ENCODE results near the gene SLC3A2. TPM values are rescaled to one million over a fixed set of nuclear protein-coding genes. Genes with fewer than 3 reads are reported as not detected.

The SLC3A2 gene
- total and polyA plus RNA-seq, 2 of the 13 experiments (the other 11 are each of a cell fraction or from before 2014, with no cell fraction given): 213 to 226 TPM

- TF ChIP-seq E2F2 (CRISPR knock-in tag; IDR thresholded peaks at IDR 0.05; ENCODE audit: borderline replicate concordance) (no peak), ZNF510 (CRISPR knock-in tag; IDR thresholded peaks at IDR 0.05; ENCODE audit: low read depth) (no peak), ZNF275 (CRISPR knock-in tag; IDR thresholded peaks at IDR 0.05; ENCODE audit: borderline replicate concordance) (no peak), NONO (IDR thresholded peaks at IDR 0.05) (no peak), NONO (CRISPR knock-in tag; conservative IDR thresholded peaks at IDR 0.05) (0 out of 2 replicates have a peak, but pooled peaks have one; percentile 23), ZSCAN29 (CRISPR knock-in tag; conservative IDR thresholded peaks at IDR 0.05) (no peak), KIAA2018 (CRISPR knock-in tag; IDR thresholded peaks at IDR 0.05; ENCODE audit: borderline replicate concordance) (no peak), XRCC5 (optimal IDR thresholded peaks at IDR 0.05; ENCODE audit: low read length) (no peak), NFATC3 (CRISPR knock-in tag; IDR thresholded peaks at IDR 0.05) (no peak), ZNF513 (CRISPR knock-in tag; conservative IDR thresholded peaks at IDR 0.05) (no peak), MAFF (IDR thresholded peaks at IDR 0.05; ENCODE audit: low read depth, low read length) (no peak), KMT2B (CRISPR knock-in tag; IDR thresholded peaks at IDR 0.05) (no peak), ZBTB21 (CRISPR knock-in tag; IDR thresholded peaks at IDR 0.05) (no peak), FOXO4 (CRISPR knock-in tag; conservative IDR thresholded peaks at IDR 0.05) (no peak)
These were observed 48.1 kb upstream of the SLC3A2 start, which contains the start of gene TEX54 (continued) for GRCh38 chr11:62832336-62833234.
